ENCODE results near the gene KCNMB3. TPM values are rescaled to one million over a fixed set of nuclear protein-coding genes. Genes with fewer than 3 reads are reported as not detected.

The KCNMB3 gene
- total and polyA plus RNA-seq, 2 of the 8 experiments (the other 6 are each of a cell fraction or from before 2014, with no cell fraction given): 1.7 to 2.0 TPM

Other genes with a start within 250 kb of the KCNMB3 start
- gene ZMAT3, start 179.3 kb downstream of the KCNMB3 start, total RNA-seq (2021; fragmentation: NEBNext Ultra II Directional; extraction: Animal tissue kit (Norgen Biotek cat#: 25700)): 9.2 and 10.4 TPM in 2 replicates
- 4.1 and 5.0 TPM in 2 replicates for gene ZMAT3, start 179.3 kb downstream of the KCNMB3 start, polyA plus RNA-seq (2011; rRNA removed)
- gene PIK3CA, start 102.8 kb downstream of the KCNMB3 start, total RNA-seq (2021; fragmentation: NEBNext Ultra II Directional; extraction: Animal tissue kit (Norgen Biotek cat#: 25700)): 11.3 and 14.1 TPM in 2 replicates
- gene PIK3CA, start 102.8 kb downstream of the KCNMB3 start, polyA plus RNA-seq (2011; rRNA removed): 1.6 and 4.8 TPM in 2 replicates
- 41.4 and 43.0 TPM in 2 replicates for gene ZNF639, start 71.9 kb upstream of the KCNMB3 start, total RNA-seq (2021; fragmentation: NEBNext Ultra II Directional; extraction: Animal tissue kit (Norgen Biotek cat#: 25700))
- gene ZNF639, start 71.9 kb upstream of the KCNMB3 start, polyA plus RNA-seq (2011; rRNA removed): 8.1 and 9.1 TPM in 2 replicates
- gene MFN1, start 96.6 kb upstream of the KCNMB3 start, total RNA-seq (2021; fragmentation: NEBNext Ultra II Directional; extraction: Animal tissue kit (Norgen Biotek cat#: 25700)): 34.7 and 35.6 TPM in 2 replicates
- 5.7 and 9.1 TPM in 2 replicates for gene MFN1, start 96.6 kb upstream of the KCNMB3 start, polyA plus RNA-seq (2011; rRNA removed)
- 26.1 and 29.2 TPM in 2 replicates for gene GNB4, start 200.4 kb upstream of the KCNMB3 start, total RNA-seq (2021; fragmentation: NEBNext Ultra II Directional; extraction: Animal tissue kit (Norgen Biotek cat#: 25700))
- 8.7 and 13.4 TPM in 2 replicates for gene GNB4, start 200.4 kb upstream of the KCNMB3 start, polyA plus RNA-seq (2011; rRNA removed)